NB4 (cell line): ENCODE measurements around the gene SPTSSB.

Experiments
- CTCF ChIP-seq: IDR thresholded peaks from one replicate; pipeline ENCODE4 v1.5.1; 2012; ENCODE audit warnings: low read depth, low read length
- MAX ChIP-seq: IDR thresholded peaks from 2 replicates; pipeline ENCODE4 v1.6.1; 2011; ENCODE audit warnings: low read depth, low read length
- MYC ChIP-seq: IDR thresholded peaks from 2 replicates; pipeline ENCODE4 v1.6.1; 2011; ENCODE audit warnings: low read depth, low read length
- POLR2A ChIP-seq: IDR thresholded peaks from 2 replicates; pipeline ENCODE4 v1.6.1; 2011; ENCODE audit warnings: mild to moderate bottlenecking; ENCODE audit not compliant: insufficient read length; ENCODE audit errors: extremely low read depth

GRCh38 chr3:161413855-161414210 is 42.5 kb upstream of the SPTSSB start:
- TF ChIP-seq POLR2A (no peak), CTCF (no peak), MAX (no peak), MYC (no peak)
